Mesenchymal stem cell (in vitro differentiated cells and primary cell): ENCODE data around the gene STING1.
"Not testable (repeated sequence)": the region's sequence is repeated elsewhere in the genome, so short reads cannot be mapped to it uniquely, and the experiment has no call there.

ENCODE experiments used
- DNase-seq: peaks from one replicate; pipeline ENCODE4 v3.0.0-alpha.2; 2013
- H2AFZ ChIP-seq: one replicate; pipeline ENCODE4 v1.6.1; 2013; ENCODE audit warnings: low read depth, mild to moderate bottlenecking, control low read depth, inconsistent platforms, low read length, moderate library complexity
- H2AK5ac ChIP-seq: 2 replicates; pipeline ENCODE4 v1.6.1; 2013; ENCODE audit warnings: low read length, moderate library complexity, mild to moderate bottlenecking, inconsistent platforms; ENCODE audit not compliant: severe bottlenecking
- H2BK120ac ChIP-seq: one replicate; pipeline ENCODE4 v1.6.1; 2013; ENCODE audit warnings: low read depth, mild to moderate bottlenecking, inconsistent platforms, low read length, moderate library complexity
- H2BK12ac ChIP-seq, 2 experiments: one replicate each; pipeline ENCODE4 v1.6.1; 2013; ENCODE audit warnings: inconsistent platforms in 2 of 2, low read length in 2 of 2, mild to moderate bottlenecking in 2 of 2, moderate library complexity in 2 of 2, control low read depth in 1 of 2
- H2BK15ac ChIP-seq: one replicate; pipeline ENCODE4 v1.6.1; 2013; ENCODE audit warnings: mild to moderate bottlenecking, low read depth, inconsistent platforms; ENCODE audit not compliant: poor library complexity, severe bottlenecking
- H2BK5ac ChIP-seq: 2 replicates; pipeline ENCODE4 v1.6.1; 2013; ENCODE audit warnings: low read depth, mild to moderate bottlenecking, low read length, control low read depth, inconsistent platforms; ENCODE audit not compliant: poor library complexity, severe bottlenecking
- H3K14ac ChIP-seq, 2 experiments: one replicate each; pipeline ENCODE4 v1.6.1; 2013; ENCODE audit warnings: inconsistent platforms in 2 of 2, low read length in 2 of 2, control low read depth in 1 of 2, mild to moderate bottlenecking in 1 of 2, moderate library complexity in 1 of 2
- H3K18ac ChIP-seq, 2 experiments: one replicate each; pipeline ENCODE4 v1.6.1; 2013; ENCODE audit warnings: inconsistent platforms in 2 of 2, low read length in 2 of 2, control low read depth in 1 of 2, low read depth in 1 of 2, mild to moderate bottlenecking in 1 of 2
- H3K23ac ChIP-seq, 2 experiments: one replicate each; pipeline ENCODE4 v1.6.1; 2013; ENCODE audit warnings: inconsistent platforms in 2 of 2, low read length in 2 of 2, mild to moderate bottlenecking in 2 of 2, moderate library complexity in 2 of 2, control low read depth in 1 of 2
- H3K27ac ChIP-seq: 2 replicates; pipeline ENCODE4 v1.5.1; 2013; ENCODE audit warnings: mild to moderate bottlenecking, moderate library complexity, low read length, control low read depth, inconsistent platforms; ENCODE audit not compliant: poor library complexity, severe bottlenecking
- H3K27me3 ChIP-seq, 2 experiments: 2 replicates each; pipeline versions ENCODE4 v1.6.1 to v1.7.0; 2013; ENCODE audit warnings: low read length in 2 of 2, mild to moderate bottlenecking in 2 of 2, moderate library complexity in 2 of 2, control low read depth in 1 of 2, inconsistent platforms in 1 of 2; ENCODE audit not compliant: control insufficient read depth in 1 of 2, insufficient read depth in 1 of 2
- H3K36me3 ChIP-seq, 2 experiments: 2 replicates each; pipeline versions ENCODE4 v1.6.1 to v1.7.0; 2013; ENCODE audit warnings: low read length in 2 of 2, control low read depth in 1 of 2, inconsistent platforms in 1 of 2, low read depth in 1 of 2, mild to moderate bottlenecking in 1 of 2; ENCODE audit not compliant: insufficient read depth in 2 of 2, control insufficient read depth in 1 of 2
- H3K4ac ChIP-seq, 2 experiments: one replicate each; pipeline ENCODE4 v1.6.1; 2013; ENCODE audit warnings: inconsistent platforms in 2 of 2, low read length in 2 of 2, mild to moderate bottlenecking in 2 of 2, moderate library complexity in 2 of 2, control low read depth in 1 of 2, low read depth in 1 of 2
- H3K4me1 ChIP-seq: 2 replicates; pipeline ENCODE4 v1.6.1; 2013; ENCODE audit warnings: low read depth, low read length, control low read depth; ENCODE audit not compliant: control insufficient read depth, insufficient read depth
- H3K4me2 ChIP-seq: 2 replicates; pipeline ENCODE4 v1.6.1; 2013; ENCODE audit warnings: low read length, mild to moderate bottlenecking, inconsistent platforms; ENCODE audit not compliant: poor library complexity, severe bottlenecking
- H3K4me3 ChIP-seq, 2 experiments: 2 replicates each; pipeline versions ENCODE4 v1.5.1 to v1.7.0; 2013; ENCODE audit warnings: low read length in 2 of 2, mild to moderate bottlenecking in 2 of 2, control low read depth in 1 of 2, low read depth in 1 of 2; ENCODE audit not compliant: insufficient read depth in 1 of 2
- H3K79me1 ChIP-seq: replicated peaks from 2 replicates; pipeline ENCODE4 v1.6.1; 2013; ENCODE audit warnings: mild to moderate bottlenecking, control low read depth, low read length, inconsistent platforms; ENCODE audit not compliant: poor library complexity, severe bottlenecking
- H3K9ac ChIP-seq: 2 replicates; pipeline ENCODE4 v1.7.0; 2013; ENCODE audit warnings: mild to moderate bottlenecking, low read length, moderate library complexity
- H3K9me3 ChIP-seq: 2 replicates; pipeline ENCODE4 v1.7.0; 2013; ENCODE audit warnings: mild to moderate bottlenecking, low read length; ENCODE audit not compliant: control insufficient read depth
- H4K8ac ChIP-seq: one replicate; pipeline ENCODE4 v1.6.1; 2013; ENCODE audit warnings: inconsistent platforms, mild to moderate bottlenecking, low read length, moderate library complexity
- H4K91ac ChIP-seq: one replicate; pipeline ENCODE4 v1.6.1; 2013; ENCODE audit warnings: mild to moderate bottlenecking, low read length, inconsistent platforms
- WGBS: methylation state at CpG from one replicate; pipeline ENCODE4 v1.1.7; 2013; ENCODE audit warnings: mixed read lengths; 5-methylcytosine and 5-hydroxymethylcytosine counted together

The STING1 gene

DNA sequence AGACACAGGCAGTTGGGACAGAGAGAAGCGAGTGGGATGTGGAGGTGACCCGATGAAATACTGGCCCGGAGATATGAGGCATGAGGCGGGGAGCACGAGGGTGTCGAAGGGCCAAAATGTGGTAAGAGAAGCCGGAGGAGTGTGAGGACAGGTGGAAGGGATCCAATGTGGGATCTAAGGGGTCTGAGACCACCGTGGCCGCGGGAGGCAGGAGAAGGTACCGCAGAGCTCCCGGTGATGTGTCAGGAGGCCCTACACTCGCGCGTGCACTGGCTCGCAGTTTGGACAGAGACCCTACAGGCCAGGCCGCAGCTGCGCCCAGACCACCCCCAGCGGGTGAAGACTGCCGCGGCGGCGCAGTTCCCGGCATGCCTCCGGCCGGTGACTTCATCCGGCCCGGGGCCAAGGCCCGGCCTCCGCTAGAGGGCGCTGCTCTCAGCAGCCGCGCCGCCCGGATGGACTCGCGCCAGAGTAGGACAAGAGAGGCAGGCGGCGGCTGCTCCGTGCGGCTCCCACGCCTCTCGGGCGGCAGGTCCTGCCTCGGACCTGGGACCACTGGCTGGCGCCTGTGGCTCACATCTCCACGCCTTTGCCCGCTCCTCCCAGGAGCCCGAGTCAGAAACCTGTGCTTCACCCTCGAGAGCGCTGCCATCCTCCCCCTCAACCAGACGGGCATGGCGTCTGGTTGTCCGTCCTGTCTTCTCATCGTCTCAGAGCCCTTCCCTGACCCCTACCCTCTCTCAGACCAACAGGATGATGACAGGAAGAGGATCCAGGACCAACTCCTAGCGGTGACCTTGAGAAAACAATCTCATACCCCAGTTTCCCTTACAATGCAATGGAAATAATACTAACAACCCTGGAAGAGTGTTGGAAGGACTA, 35.4 kb upstream of the STING1 start:
- H3K4ac ChIP-seq, result peak overlapping the region; percentile 85 to 93
- peak overlapping the region in 1 of 2 experiments; percentile 35 for H3K14ac ChIP-seq
- DNase-seq, result peak; percentile 86
- peak overlapping the region; percentile 95 for H2BK15ac ChIP-seq
- H3K9me3 ChIP-seq, result no peaks in the 10 kb centered on the region
- H2AK5ac ChIP-seq, result peak overlapping the region; percentile 86
- H3K36me3 ChIP-seq, result no peaks in the 10 kb centered on the region
- peaks cover 8% of the 10 kb centered on the region for H3K4me1 ChIP-seq
- peak overlapping the region; percentile 100 for H4K8ac ChIP-seq
- peak overlapping the region; percentile 50 for H3K27ac ChIP-seq
- no peaks in the 10 kb centered on the region for H3K79me1 ChIP-seq
- peak overlapping the region; percentile 57 to 82 for H3K4me3 ChIP-seq
- peak overlapping the region; percentile 91 for H3K9ac ChIP-seq
- H3K18ac ChIP-seq, result peak overlapping the region; percentile 95 to 98
- H3K23ac ChIP-seq, result peak overlapping the region in 1 of 2 experiments; percentile 43
- 17% methylated on average over 55 of the region's 56 CpGs for WGBS
- peaks cover 0 to 2% of the 10 kb centered on the region in 2 experiments for H3K27me3 ChIP-seq
- H2BK5ac ChIP-seq, result peak overlapping the region; percentile 71
- no peak overlapping the region for H2BK120ac ChIP-seq
- peak overlapping the region; percentile 98 for H4K91ac ChIP-seq
- peak overlapping the region; percentile 38 to 84 for H2BK12ac ChIP-seq
- peak overlapping the region; percentile 100 for H2AFZ ChIP-seq
- peak overlapping the region; percentile 94 for H3K4me2 ChIP-seq

DNA sequence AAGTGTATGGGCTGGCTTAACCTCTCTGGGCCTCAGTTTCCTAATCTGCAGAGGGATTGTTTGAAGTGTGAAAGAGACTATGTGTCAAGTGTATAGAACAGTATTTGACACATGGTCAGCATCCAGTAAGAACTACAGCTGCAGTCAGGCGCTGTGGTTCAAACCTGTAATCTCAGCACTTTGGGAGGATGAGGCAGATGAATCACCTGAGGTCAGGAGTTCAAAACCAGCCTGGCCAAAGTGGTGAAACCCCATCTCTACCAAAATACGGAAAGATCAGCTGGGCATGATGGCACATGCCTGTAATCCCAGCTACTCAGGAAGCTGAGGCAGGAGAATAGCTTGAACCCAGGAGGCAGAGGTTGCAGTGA, 31.9 kb upstream of the STING1 start:
- Histone ChIP-seq H2BK120ac (no peak overlapping the region), H2BK12ac (no peak overlapping the region), H2AFZ (no peak overlapping the region), H3K27ac (no peak overlapping the region), H3K27me3 (no peaks in the 10 kb centered on the region), H3K4me1 (peaks cover 8% of the 10 kb centered on the region), H3K36me3 (no peaks in the 10 kb centered on the region), H3K4ac (no peak overlapping the region), H4K91ac (no peak overlapping the region), H4K8ac (no peak overlapping the region), H3K23ac (no peak overlapping the region), H2BK5ac (no peak overlapping the region), H3K4me3 (peak overlapping the region in 1 of 2 experiments; percentile 28), H2AK5ac (no peak overlapping the region), H3K4me2 (no peak overlapping the region), H3K9ac (no peak overlapping the region), H3K79me1 (no peaks in the 10 kb centered on the region), H3K18ac (no peak overlapping the region), H3K9me3 (no peaks in the 10 kb centered on the region), H2BK15ac (no peak overlapping the region), H3K14ac (no peak overlapping the region)
- WGBS, result 90% methylated on average over 2 of the region's 2 CpGs
- no peak for DNase-seq

DNA sequence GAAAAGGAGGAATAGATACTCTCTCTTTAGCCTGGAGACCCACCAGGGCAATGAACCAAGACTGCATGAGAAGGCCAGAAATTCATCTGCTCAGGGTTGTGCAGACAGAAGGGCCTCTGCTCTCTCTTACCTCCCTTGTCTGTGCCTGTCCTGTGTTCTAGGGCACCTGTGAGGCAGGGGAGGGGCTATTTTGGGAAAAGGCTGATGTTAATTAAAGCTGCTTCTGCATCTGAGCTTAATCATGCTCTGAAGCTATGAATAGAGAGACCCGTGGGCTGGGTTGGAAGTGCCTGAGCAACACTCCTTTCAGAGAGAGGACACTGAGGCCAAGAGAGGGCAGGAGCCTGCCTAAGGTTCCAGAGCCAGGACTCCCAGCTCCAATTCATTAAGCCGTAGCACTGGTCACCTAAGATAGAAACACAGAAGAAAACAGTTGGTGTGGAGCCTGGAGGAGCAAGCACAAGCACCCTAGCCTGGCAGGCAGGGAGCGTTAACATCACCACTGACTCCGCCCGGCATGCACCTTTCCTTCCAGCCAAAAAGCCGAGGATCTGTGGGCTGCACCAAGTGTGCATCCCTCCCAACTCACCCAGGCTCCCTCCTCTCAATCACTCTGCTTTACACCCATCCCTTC, 31.4 kb upstream of the STING1 start:
- no peak overlapping the region for H2BK5ac ChIP-seq
- no peak overlapping the region for H3K4me2 ChIP-seq
- H2AK5ac ChIP-seq, result no peak overlapping the region
- H3K23ac ChIP-seq, result no peak overlapping the region
- no peaks in the 10 kb centered on the region for H3K27me3 ChIP-seq
- no peaks in the 10 kb centered on the region for H3K79me1 ChIP-seq
- no peaks in the 10 kb centered on the region for H3K9me3 ChIP-seq
- no peak overlapping the region for H3K9ac ChIP-seq
- H2BK120ac ChIP-seq, result no peak overlapping the region
- no peak overlapping the region for H4K91ac ChIP-seq
- no peak for DNase-seq
- no peak overlapping the region for H2AFZ ChIP-seq
- no peak overlapping the region for H3K18ac ChIP-seq
- 84% methylated on average over 6 of the region's 6 CpGs for WGBS
- H2BK15ac ChIP-seq, result no peak overlapping the region
- H3K4ac ChIP-seq, result no peak overlapping the region
- peak overlapping the region in 1 of 2 experiments; percentile 28 for H3K4me3 ChIP-seq
- H3K14ac ChIP-seq, result no peak overlapping the region
- H3K4me1 ChIP-seq, result peaks cover 8% of the 10 kb centered on the region
- no peaks in the 10 kb centered on the region for H3K36me3 ChIP-seq
- H2BK12ac ChIP-seq, result no peak overlapping the region
- H4K8ac ChIP-seq, result no peak overlapping the region
- H3K27ac ChIP-seq, result no peak overlapping the region

DNA sequence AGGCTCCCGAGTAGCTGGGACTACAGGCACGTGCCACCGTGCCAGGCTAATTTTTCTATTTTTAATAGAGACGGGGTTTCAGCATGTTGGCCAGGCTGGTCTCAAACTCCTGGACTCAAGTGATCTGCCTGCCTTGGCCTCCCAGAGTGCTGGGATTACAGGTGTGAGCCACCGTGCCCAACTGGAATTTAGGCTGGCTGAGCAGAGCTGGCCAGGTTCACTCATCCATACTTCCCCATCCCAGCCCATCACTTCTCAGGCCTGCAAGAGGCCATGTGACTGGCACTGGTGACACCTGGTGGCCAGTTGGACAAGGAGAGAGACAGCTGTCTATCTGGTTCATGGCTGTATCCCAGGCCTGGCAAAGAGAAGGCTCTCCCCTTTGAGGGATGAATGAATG, 30.9 kb upstream of the STING1 start:
- H2BK120ac ChIP-seq, H3K27ac ChIP-seq, H3K79me1 ChIP-seq, H3K23ac ChIP-seq, H3K18ac ChIP-seq, H2BK15ac ChIP-seq, H4K8ac ChIP-seq, H3K4me3 ChIP-seq, H3K9ac ChIP-seq, H4K91ac ChIP-seq, H3K36me3 ChIP-seq, H3K4me1 ChIP-seq, H3K9me3 ChIP-seq, H3K4me2 ChIP-seq, H2AK5ac ChIP-seq, H3K4ac ChIP-seq, H3K14ac ChIP-seq, H2BK12ac ChIP-seq, H3K27me3 ChIP-seq, H2BK5ac ChIP-seq, H2AFZ ChIP-seq: not testable (repeated sequence)
- 93% methylated on average over 4 of the region's 5 CpGs for WGBS
- DNase-seq, result peak; percentile 78
